GM12878 (cell line): ENCODE data around the gene CCIN.

Source experiments
- ASH2L ChIP-seq: fragments of 300-600, 200-600 bp; sonication (generic); IDR thresholded peaks from 2 replicates; pipeline ENCODE4 v1.6.1; 2017; ENCODE audit warnings: low read depth, mild to moderate bottlenecking, borderline replicate concordance
- CREM ChIP-seq: IDR thresholded peaks from 2 replicates; pipeline ENCODE4 v1.6.1; 2014; ENCODE audit warnings: antibody characterized with exemption, low read depth
- HDAC2 ChIP-seq: fragments of 200-600 bp; sonication (generic); IDR thresholded peaks from 2 replicates; pipeline ENCODE4 v1.6.1; 2017
- NBN ChIP-seq: fragments of 450-650 bp; IDR thresholded peaks from 2 replicates; pipeline ENCODE4 v1.6.1; 2016
- RAD51 ChIP-seq: fragments of 450-650 bp; IDR thresholded peaks from 2 replicates; pipeline ENCODE4 v1.6.1; 2016; ENCODE audit warnings: moderate library complexity, mild to moderate bottlenecking, inconsistent platforms
- TAF1 ChIP-seq: IDR thresholded peaks from 2 replicates; pipeline ENCODE4 v1.6.1; 2011; ENCODE audit warnings: mild to moderate bottlenecking, low read depth, low read length, borderline replicate concordance
- ZNF384 ChIP-seq: IDR thresholded peaks from 2 replicates; pipeline ENCODE4 v1.6.1; 2012; ENCODE audit warnings: low read depth, mild to moderate bottlenecking, low read length, improper control_type of control experiment, borderline replicate concordance
- TF ChIP-seq, protein P1 (sequence below), 3 experiments: IDR thresholded peaks in 2 of 3; conservative IDR thresholded peaks in 1 of 3; 2 replicates each; pipeline ENCODE4 v1.5.1; 2011; ENCODE audit warnings: low read depth in 3 of 3, low read length in 3 of 3, mild to moderate bottlenecking in 3 of 3, control low read depth in 2 of 3, moderate library complexity in 2 of 3, inconsistent platforms in 1 of 3, mixed read lengths in 1 of 3; ENCODE audit not compliant: control insufficient read depth in 2 of 3, insufficient read depth in 1 of 3; ENCODE audit errors: extremely low read depth in 1 of 3
- TF ChIP-seq, protein P2 (sequence below): IDR thresholded peaks from 2 replicates; pipeline ENCODE4 v1.6.1; 2011; ENCODE audit warnings: low read depth, mild to moderate bottlenecking, low read length, moderate library complexity, borderline replicate concordance; ENCODE audit errors: extremely low read depth

DNA sequence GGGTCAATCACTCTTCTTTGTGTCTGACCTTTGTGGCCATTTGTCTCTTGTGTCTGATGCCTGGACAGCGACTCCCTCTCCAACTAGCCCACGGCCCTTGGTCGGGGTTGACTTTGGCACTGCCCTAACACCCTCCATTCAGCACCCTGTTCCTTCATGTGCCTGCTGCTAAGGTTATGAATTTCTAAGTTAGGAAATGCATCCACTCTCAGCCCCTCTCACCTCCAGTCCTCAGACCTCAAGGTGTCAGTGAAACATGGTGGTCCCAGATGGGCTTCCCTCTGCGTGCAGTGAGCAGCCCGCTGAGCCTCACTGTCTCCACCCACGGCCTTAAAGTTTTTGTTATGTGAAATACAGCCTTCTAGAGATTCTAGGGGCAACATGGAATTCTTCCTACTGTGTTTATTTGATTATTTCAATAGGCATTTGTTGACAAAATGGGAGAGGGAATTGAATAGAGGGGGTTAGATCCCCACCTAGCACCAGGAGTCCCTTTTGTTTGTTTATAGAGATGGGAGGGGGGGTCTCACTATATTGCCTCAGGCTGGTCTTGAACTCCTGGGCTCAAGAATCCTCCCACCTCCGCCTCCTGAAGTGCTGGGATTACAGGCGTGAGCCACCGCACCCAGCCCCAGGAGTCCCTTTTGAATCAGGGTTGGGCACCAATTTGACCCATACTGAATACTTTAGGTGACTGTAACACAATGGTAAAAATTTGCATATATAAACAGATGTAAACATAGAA lies 34.3 kb upstream of the CCIN start:
- TF ChIP-seq, protein P1, sequence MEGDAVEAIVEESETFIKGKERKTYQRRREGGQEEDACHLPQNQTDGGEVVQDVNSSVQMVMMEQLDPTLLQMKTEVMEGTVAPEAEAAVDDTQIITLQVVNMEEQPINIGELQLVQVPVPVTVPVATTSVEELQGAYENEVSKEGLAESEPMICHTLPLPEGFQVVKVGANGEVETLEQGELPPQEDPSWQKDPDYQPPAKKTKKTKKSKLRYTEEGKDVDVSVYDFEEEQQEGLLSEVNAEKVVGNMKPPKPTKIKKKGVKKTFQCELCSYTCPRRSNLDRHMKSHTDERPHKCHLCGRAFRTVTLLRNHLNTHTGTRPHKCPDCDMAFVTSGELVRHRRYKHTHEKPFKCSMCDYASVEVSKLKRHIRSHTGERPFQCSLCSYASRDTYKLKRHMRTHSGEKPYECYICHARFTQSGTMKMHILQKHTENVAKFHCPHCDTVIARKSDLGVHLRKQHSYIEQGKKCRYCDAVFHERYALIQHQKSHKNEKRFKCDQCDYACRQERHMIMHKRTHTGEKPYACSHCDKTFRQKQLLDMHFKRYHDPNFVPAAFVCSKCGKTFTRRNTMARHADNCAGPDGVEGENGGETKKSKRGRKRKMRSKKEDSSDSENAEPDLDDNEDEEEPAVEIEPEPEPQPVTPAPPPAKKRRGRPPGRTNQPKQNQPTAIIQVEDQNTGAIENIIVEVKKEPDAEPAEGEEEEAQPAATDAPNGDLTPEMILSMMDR (IDR thresholded peaks at IDR 0.05 in 2 of 3, conservative IDR thresholded peaks at IDR 0.05 in 1 of 3; ENCODE audit: control insufficient read depth in 2 of 3, extremely low read depth in 1 of 3, insufficient read depth in 1 of 3, low read depth in 3 of 3, low read length in 3 of 3) = no peak
- TF ChIP-seq NBN = no peak
- TF ChIP-seq CREM = no peak
- TF ChIP-seq, protein P2, sequence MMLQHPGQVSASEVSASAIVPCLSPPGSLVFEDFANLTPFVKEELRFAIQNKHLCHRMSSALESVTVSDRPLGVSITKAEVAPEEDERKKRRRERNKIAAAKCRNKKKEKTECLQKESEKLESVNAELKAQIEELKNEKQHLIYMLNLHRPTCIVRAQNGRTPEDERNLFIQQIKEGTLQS = no peak
- TF ChIP-seq ZNF384 = no peak
- no peak for TF ChIP-seq ASH2L
- no peak for TF ChIP-seq RAD51
- TF ChIP-seq HDAC2 = no peak
- no peak for TF ChIP-seq TAF1
